Mammary epithelial cell (primary cell): ENCODE results near the gene TAPBPL.

Experiments used
- CTCF ChIP-seq, 2 donors: IDR thresholded peaks in 1 of 2; conservative IDR thresholded peaks in 1 of 2; 2 replicates each; pipeline ENCODE4 v1.5.1; 2011 to 2012; ENCODE audit warnings: inconsistent platforms in 2 of 2, low read length in 2 of 2, mild to moderate bottlenecking in 2 of 2, control low read depth in 1 of 2, low read depth in 1 of 2; ENCODE audit not compliant: insufficient read depth in 1 of 2; ENCODE audit errors: extremely low read depth in 1 of 2
- EZH2 ChIP-seq: IDR thresholded peaks from 2 replicates; pipeline ENCODE4 v1.6.1; 2012; ENCODE audit warnings: low read length, inconsistent platforms, borderline replicate concordance

GRCh38 chr12:6405963-6406362 lies 45.9 kb upstream of the TAPBPL start:
- TF ChIP-seq CTCF (conservative IDR thresholded peaks at IDR 0.05 in 1 of 2, IDR thresholded peaks at IDR 0.05 in 1 of 2; ENCODE audit: extremely low read depth in 1 of 2, insufficient read depth in 1 of 2, low read depth in 1 of 2, low read length in 2 of 2) (no peak), EZH2 (no peak)
